B cell (primary cell): Measurements from ENCODE around the gene SPINT3. TPM values are rescaled to one million over a fixed set of nuclear protein-coding genes. Genes with fewer than 3 reads are reported as not detected.
A peak's percentile ranks its signal among the peaks of the same experiment; 100 is the strongest.

ENCODE experiments used
- ATAC-seq: fragments of 200-7000 bp; cut with Tn5 transposase; one replicate; pipeline ENCODE4 v1.10.0; 2021; ENCODE audit warnings: low read depth, mild to moderate bottlenecking, moderate number of reproducible peaks, moderate library complexity
- CTCF ChIA-PET: fragments of 350-600 bp; sonication (Branson Sonifier 250); formaldehyde crosslinking; loops from one replicate; lab custom pipeline; 2021; ENCODE audit warnings: antibody characterized with exemption, inconsistent platforms; lab: Charles Lee
- POLR2A ChIA-PET: fragments of 350-600 bp; sonication (Branson Sonifier 250); formaldehyde crosslinking; loops from one replicate; lab custom pipeline; 2021; ENCODE audit warnings: antibody characterized with exemption; lab: Charles Lee
- DNase-seq: peaks from one replicate; pipeline ENCODE4 v3.0.0; 2013
- H2AFZ ChIP-seq: 2 replicates; pipeline ENCODE4 v1.6.1; 2012; ENCODE audit warnings: mild to moderate bottlenecking, low read depth, low read length; ENCODE audit not compliant: insufficient read depth, poor library complexity, severe bottlenecking
- H3K27ac ChIP-seq, 2 donors: 1 replicate in 1 of 2; 2 replicates in 1 of 2; pipeline ENCODE4 v1.5.1; 2012 to 2013; ENCODE audit warnings: low read length in 2 of 2, mild to moderate bottlenecking in 2 of 2, moderate library complexity in 1 of 2
- H3K27me3 ChIP-seq, 4 experiments: fragments of 200-600 bp in 1 of 4; sonication (generic) in 1 of 4; replicated peaks in 1 of 4; 1 replicate in 2 of 4; 2 replicates in 2 of 4; pipeline versions ENCODE4 v1.6.1 to v1.7.0; 2013 to 2016; ENCODE audit warnings: low read length in 3 of 4, mild to moderate bottlenecking in 2 of 4, mixed read lengths in 1 of 4, moderate library complexity in 1 of 4; ENCODE audit not compliant: insufficient read depth in 4 of 4, control insufficient read depth in 3 of 4; ENCODE audit errors: control extremely low read depth in 1 of 4
- H3K36me3 ChIP-seq, 2 experiments: replicated peaks in 1 of 2; 1 replicate in 1 of 2; 2 replicates in 1 of 2; pipeline versions ENCODE4 v1.6.1 to v1.7.1; 2013; ENCODE audit warnings: low read length in 1 of 2; ENCODE audit not compliant: insufficient read depth in 2 of 2, control insufficient read depth in 1 of 2; ENCODE audit errors: control extremely low read depth in 1 of 2, extremely low read depth in 1 of 2
- H3K4me1 ChIP-seq, 2 donors: fragments of 200-600 bp in 1 of 2; sonication (generic) in 1 of 2; 1 replicate in 1 of 2; 2 replicates in 1 of 2; pipeline versions ENCODE4 v1.5.1 to v1.6.1; 2013 to 2017; ENCODE audit warnings: low read length in 2 of 2; ENCODE audit not compliant: control insufficient read depth in 2 of 2, insufficient read depth in 2 of 2
- H3K4me2 ChIP-seq: replicated peaks from 2 replicates; pipeline ENCODE3; 2012; ENCODE audit warnings: mild to moderate bottlenecking, low read depth, low read length; ENCODE audit not compliant: poor library complexity, severe bottlenecking
- H3K4me3 ChIP-seq, 5 experiments: fragments of 200-600 bp in 1 of 5; sonication (generic) in 1 of 5; 1 replicate in 3 of 5; 2 replicates in 2 of 5; pipeline versions ENCODE4 v1.5.1 to v1.7.0; 2011 to 2016; ENCODE audit warnings: low read length in 4 of 5, mild to moderate bottlenecking in 4 of 5, low read depth in 2 of 5, control low read depth in 1 of 5, moderate library complexity in 1 of 5; ENCODE audit not compliant: insufficient read depth in 1 of 5; ENCODE audit errors: control extremely low read depth in 1 of 5, extremely low read depth in 1 of 5
- H3K79me2 ChIP-seq: fragments of 200-600 bp; sonication (generic); one replicate; pipeline ENCODE4 v1.6.0; 2016; ENCODE audit warnings: low read length; ENCODE audit not compliant: control insufficient read depth, insufficient read depth
- H3K9ac ChIP-seq: fragments of 200-600 bp; sonication (generic); 2 replicates; pipeline ENCODE4 v1.6.1; 2017; ENCODE audit warnings: mild to moderate bottlenecking, low read length, moderate library complexity
- H3K9me3 ChIP-seq, 3 donors: one replicate each; pipeline versions ENCODE4 v1.6.1 to v1.7.1; 2013; ENCODE audit warnings: low read length in 2 of 3; ENCODE audit not compliant: control insufficient read depth in 2 of 3, insufficient read depth in 1 of 3; ENCODE audit errors: control extremely low read depth in 1 of 3
- H4K20me1 ChIP-seq: 2 replicates; pipeline ENCODE4 v1.6.0; 2012; ENCODE audit warnings: mild to moderate bottlenecking, low read length; ENCODE audit not compliant: insufficient read depth, control insufficient read depth, poor library complexity, severe bottlenecking
- H3K27ac Mint-ChIP-seq: one replicate; pipeline ENCODE4 v1.8.0; 2021; ENCODE audit warnings: mixed read lengths
- H3K27me3 Mint-ChIP-seq: one replicate; pipeline ENCODE4 v1.8.0; 2021; ENCODE audit warnings: mixed read lengths
- H3K4me1 Mint-ChIP-seq: one replicate; pipeline ENCODE4 v1.8.0; 2021; ENCODE audit warnings: mixed read lengths
- H3K4me3 Mint-ChIP-seq: one replicate; pipeline ENCODE4 v1.8.0; 2021; ENCODE audit warnings: mixed read lengths
- H3K9me3 Mint-ChIP-seq: one replicate; pipeline ENCODE4 v1.8.0; 2022; ENCODE audit warnings: mixed read lengths; ENCODE audit not compliant: insufficient read depth
- CTCF ChIP-seq: fragments of 200-600 bp; IDR thresholded peaks from one replicate; pipeline ENCODE4 v1.8.0; 2022; ENCODE audit warnings: antibody characterized with exemption, mild to moderate bottlenecking
- EZH2 ChIP-seq: IDR thresholded peaks from 2 replicates; pipeline ENCODE4 v1.6.1; 2012; ENCODE audit warnings: borderline replicate concordance, low read depth, mild to moderate bottlenecking, moderate library complexity, low read length; ENCODE audit not compliant: insufficient read depth, poor library complexity, severe bottlenecking
- WGBS: methylation state at CpG from one replicate; pipeline ENCODE4 v1.1.5; 2013; ENCODE audit warnings: missing lambda C conversion rate; ENCODE audit not compliant: insufficient coverage; 5-methylcytosine and 5-hydroxymethylcytosine counted together
- intact Hi-C: fragments of 100-400 bp; cut with micrococcal nuclease; formaldehyde crosslinking; loops from one replicate; pipeline ENCODE4 v1.10.0; 2022
- polyA plus RNA-seq: library from polyadenylated mRNA; depleted of rRNA; stranded (reverse); fragments of >200 nt; gene quantifications from 2 replicates; pipeline ENCODE4 v1.2.3, GENCODE V29; 2012
- total RNA-seq, 2 donors: library from RNA; stranded (reverse); fragments of 120-200 nt in 1 of 2; gene quantifications; 1 replicate in 1 of 2; 2 replicates in 1 of 2; pipeline versions ENCODE4 v1.2.3 to v1.2.4, GENCODE V29; 2013 to 2022

Gene SPINT3
- total and polyA plus RNA-seq, 2 donors (not counting 1 experiment from before 2014, with no cell fraction given), result not detected

GRCh38 chr20:45487231-45487635 is 28.2 kb downstream of the SPINT3 start:
- H3K9me3 ChIP-seq, result no peaks in the 10 kb centered on the region
- H2AFZ ChIP-seq, result no peak overlapping the region
- no peak overlapping the region for H3K9ac ChIP-seq
- H3K4me1 ChIP-seq, result no peaks in the 10 kb centered on the region
- H3K27ac ChIP-seq, result no peak overlapping the region
- H3K4me1 Mint-ChIP-seq, result no peaks in the 10 kb centered on the region
- ATAC-seq, result no peak
- peak; percentile 30 for TF ChIP-seq CTCF
- TF ChIP-seq EZH2, result no peak
- H3K27me3 Mint-ChIP-seq, result peaks cover 46% of the 10 kb centered on the region
- no peaks in the 10 kb centered on the region for H4K20me1 ChIP-seq
- peak; percentile 27 for DNase-seq
- ChIA-PET CTCF (interaction anchor here (0.7 to 2.4 kb wide), 3 partner anchors 48 to 164 kb away, joined by 3 to 13 read pairs (median 3); partner anchors contain the start of gene SYS1), POLR2A (no interaction called here)
- intact Hi-C loops, result no loop called here
- no peak overlapping the region for H3K4me3 Mint-ChIP-seq
- H3K36me3 ChIP-seq, result no peaks in the 10 kb centered on the region
- H3K27ac Mint-ChIP-seq, result no peak overlapping the region
- WGBS, result 34% methylated on average over 12 of the region's 20 CpGs
- H3K4me2 ChIP-seq, result no peak overlapping the region
- no peak overlapping the region for H3K4me3 ChIP-seq
- no peaks in the 10 kb centered on the region for H3K79me2 ChIP-seq
- H3K27me3 ChIP-seq, result peaks cover 0 to 21% (median 5%) of the 10 kb centered on the region in 4 experiments
- no peaks in the 10 kb centered on the region for H3K9me3 Mint-ChIP-seq

GRCh38 chr20:45485388-45485787 is 30.0 kb downstream of the SPINT3 start:
- Mint-ChIP-seq H3K4me1 (no peaks in the 10 kb centered on the region), H3K27ac (no peak overlapping the region), H3K27me3 (peaks cover 55% of the 10 kb centered on the region), H3K4me3 (no peak overlapping the region), H3K9me3 (no peaks in the 10 kb centered on the region)
- ChIA-PET POLR2A (no interaction called here), CTCF (interaction anchor here (0.7 to 2.4 kb wide), 8 partner anchors 14 to 354 kb away, joined by 3 to 13 read pairs (median 4); partner anchors contain the start of gene SYS1)
- no peak overlapping the region for H3K9ac ChIP-seq
- H3K4me2 ChIP-seq, result no peak overlapping the region
- H3K27me3 ChIP-seq, result peaks cover 0 to 33% (median 9%) of the 10 kb centered on the region in 4 experiments
- H3K4me3 ChIP-seq, result no peak overlapping the region
- H3K9me3 ChIP-seq, result no peaks in the 10 kb centered on the region
- no peaks in the 10 kb centered on the region for H3K79me2 ChIP-seq
- H3K4me1 ChIP-seq, result no peaks in the 10 kb centered on the region
- H2AFZ ChIP-seq, result no peak overlapping the region
- DNase-seq (no peak), ATAC-seq (no peak)
- H4K20me1 ChIP-seq, result no peaks in the 10 kb centered on the region
- WGBS, result 85% methylated on average over 2 of the region's 4 CpGs
- no peak for TF ChIP-seq CTCF
- no peak for TF ChIP-seq EZH2
- intact Hi-C loops, result no loop called here
- no peak overlapping the region for H3K27ac ChIP-seq
- H3K36me3 ChIP-seq, result no peaks in the 10 kb centered on the region
